HG02852 (cell line): ENCODE data around the gene ACTMAP.
A peak's percentile ranks its signal among the peaks of the same experiment; 100 is the strongest.
"Not testable (repeated sequence)": the region's sequence is repeated elsewhere in the genome, so short reads cannot be mapped to it uniquely, and the experiment has no call there.

Source experiments
- ATAC-seq: cut with Tn5 transposase; IDR thresholded peaks from one replicate; pipeline ENCODE4 v1.9.1; 2021; ENCODE audit warnings: mild to moderate bottlenecking, moderate library complexity; ENCODE audit not compliant: unreplicated experiment

ACTMAP gene

DNA sequence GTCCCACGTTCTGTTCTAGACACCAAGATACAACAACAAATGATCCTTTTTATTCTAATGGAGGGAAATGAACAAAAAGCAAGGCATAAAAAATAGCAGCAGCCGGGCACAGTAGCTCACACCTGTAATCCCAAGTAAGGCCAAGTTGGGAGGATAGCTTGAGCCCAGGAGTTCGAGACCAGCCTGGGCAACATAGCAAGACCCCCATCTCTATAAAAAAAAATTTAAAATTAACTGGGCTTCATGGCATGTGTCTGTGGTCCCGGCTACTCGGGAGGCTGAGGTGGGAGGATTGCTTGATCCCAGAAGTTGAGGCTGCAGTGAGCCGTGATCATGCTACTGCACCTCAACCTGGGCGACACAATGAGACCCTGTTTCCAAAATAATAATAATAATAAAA, 26.1 kb upstream of the ACTMAP start:
- ATAC-seq: no peak

DNA sequence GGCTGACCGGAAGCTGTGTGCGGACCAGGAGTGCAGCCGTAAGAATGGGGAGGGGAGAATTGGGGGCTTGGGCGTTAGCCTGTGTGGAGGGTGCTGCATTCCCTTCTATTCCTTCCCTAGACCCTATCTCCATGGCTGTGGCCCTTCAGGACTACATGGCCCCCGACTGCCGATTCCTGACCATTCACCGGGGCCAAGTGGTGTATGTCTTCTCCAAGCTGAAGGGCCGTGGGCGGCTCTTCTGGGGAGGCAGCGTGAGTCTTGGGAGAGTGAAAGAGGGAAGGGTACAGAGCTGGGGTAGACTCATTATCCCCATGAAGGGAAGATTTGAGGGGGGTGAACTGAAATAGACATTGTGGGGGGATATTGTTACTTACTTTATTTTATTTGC, 25.4 kb upstream of the ACTMAP start:
- ATAC-seq: no peak

DNA sequence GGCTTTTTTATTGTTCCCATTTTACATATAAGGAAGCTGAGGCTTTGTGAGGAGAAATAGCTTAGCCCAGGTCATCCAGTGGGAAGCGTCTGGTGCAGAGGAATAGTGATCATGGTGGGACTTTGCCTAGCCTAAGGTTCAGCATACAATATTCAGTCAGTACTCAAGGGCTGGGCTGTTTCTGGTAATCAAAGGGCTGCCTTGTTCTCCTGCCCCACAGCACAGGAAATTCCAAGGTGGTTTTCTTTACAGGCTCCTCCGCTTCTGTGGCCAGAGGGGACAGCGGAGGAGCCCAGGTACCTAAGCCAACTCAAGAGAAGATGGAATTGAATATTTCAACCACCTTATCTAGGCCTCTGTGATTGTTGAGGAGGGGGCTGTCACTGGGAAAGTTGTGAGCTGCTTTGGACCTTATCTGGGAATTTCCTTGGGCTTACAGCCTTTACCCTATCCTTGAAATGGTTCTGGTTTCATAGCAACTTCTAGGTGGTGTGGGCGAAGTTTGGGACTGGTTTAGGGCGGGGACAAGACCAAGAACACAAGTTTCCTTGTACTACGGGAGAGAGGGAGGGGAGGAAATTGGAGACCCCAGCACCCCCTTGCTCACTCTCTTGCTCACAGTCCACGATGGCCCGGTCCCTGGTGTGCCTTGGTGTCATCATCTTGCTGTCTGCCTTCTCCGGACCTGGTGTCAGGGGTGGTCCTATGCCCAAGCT, 24.8 kb upstream of the ACTMAP start, which contains the start of gene MIA:
Gene MIA, plus strand, starts transcription at position 606 of the 716 bp plus-strand sequence. Its CDS starts 22 bp downstream, at position 628.
- no peak for ATAC-seq

DNA sequence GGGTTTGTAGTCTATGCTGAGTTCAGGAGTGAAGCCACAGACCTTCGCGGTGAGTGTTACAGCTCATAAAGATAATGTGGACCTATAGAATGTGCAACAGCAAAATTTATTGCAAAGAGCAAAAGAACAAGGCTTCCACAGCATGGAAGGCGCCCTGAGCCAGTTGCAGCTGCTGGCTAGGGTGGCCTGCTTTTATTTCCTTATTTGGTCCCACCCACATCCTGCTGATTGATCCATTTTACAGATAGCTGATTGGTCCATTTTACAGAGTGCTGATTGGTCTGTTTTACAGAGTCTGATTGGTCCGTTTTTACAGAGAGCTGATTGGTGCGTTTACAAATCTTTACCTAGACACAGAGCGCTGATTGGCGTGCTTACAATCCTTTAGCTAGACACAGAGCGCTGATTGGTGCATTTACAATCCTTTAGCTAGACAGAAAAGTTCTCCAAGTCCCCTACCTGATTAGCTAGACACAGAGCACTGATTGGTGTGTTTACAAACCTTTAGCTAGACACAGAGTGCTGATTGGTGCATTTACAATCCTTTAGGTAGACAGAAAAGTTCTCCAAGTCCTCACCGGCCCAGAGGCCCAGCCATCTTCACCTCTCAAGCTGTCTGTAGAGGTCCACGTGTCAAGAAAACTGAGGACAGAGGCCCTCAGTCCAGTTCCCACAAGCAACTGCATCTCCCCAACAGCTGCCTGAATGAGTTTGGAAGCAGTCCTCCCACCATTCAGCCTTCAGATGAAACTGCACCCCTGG, 21.0 kb upstream of the ACTMAP start:
- ATAC-seq: not testable (repeated sequence)

DNA sequence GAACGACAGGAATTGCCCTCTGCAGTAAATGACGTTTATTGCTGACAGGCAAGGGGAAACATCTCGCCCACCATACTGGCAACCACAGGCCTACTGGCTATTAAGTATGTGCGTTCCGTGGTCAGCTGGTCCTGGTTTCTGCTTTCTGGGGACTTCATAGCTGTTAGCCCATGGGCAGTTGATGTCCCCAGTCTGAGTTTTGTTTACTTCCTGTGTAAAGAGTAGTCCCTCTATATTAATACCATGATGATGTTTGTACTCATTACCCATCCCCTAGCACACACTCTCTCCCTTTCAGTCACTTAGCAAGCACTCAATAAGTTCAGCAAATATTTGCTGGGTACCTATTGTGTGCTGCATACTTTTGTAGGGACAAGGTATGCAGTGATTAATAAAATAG, 18.6 kb upstream of the ACTMAP start:
- ATAC-seq: no peak

DNA sequence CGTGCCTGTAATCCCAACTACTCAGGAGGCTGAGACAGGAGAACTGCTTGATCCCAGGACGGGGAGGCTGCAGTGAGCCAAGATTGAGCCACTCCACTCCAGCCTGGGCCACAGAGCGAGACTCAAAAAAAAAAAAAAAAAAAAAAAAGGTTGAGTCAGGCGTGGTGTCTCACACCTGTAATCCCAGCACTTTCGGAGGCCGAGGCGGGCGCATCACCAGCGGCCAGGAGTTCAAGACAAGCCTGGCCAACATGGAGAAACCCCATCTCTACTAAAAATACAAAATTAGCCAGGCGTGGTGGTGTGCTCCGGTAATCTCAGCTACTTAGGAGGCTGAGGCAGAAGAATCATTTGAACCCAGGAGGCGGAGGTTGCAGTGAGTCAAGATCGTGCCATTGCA, 16.1 kb upstream of the ACTMAP start:
- ATAC-seq: not testable (repeated sequence)

DNA sequence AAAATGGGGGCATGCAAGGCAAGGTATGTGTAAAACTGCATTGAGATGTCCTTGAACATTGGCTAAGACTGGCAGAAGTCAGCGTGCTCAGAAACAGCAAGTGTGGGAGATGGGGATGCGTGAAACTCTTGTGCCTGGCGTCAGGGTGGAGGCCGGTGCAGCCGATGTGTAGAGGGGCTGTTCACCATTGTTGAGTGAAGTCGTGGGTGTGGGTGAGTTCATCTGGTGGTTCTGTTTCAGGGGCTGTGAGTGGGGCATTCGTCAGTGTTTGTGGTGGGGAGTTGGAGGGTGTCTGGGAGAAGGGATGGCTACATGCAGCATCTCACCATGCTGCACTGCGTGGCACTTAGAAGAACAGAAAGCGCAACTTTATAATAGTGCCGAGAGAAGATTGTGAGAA, 13.7 kb upstream of the ACTMAP start:
- ATAC-seq: no peak

DNA sequence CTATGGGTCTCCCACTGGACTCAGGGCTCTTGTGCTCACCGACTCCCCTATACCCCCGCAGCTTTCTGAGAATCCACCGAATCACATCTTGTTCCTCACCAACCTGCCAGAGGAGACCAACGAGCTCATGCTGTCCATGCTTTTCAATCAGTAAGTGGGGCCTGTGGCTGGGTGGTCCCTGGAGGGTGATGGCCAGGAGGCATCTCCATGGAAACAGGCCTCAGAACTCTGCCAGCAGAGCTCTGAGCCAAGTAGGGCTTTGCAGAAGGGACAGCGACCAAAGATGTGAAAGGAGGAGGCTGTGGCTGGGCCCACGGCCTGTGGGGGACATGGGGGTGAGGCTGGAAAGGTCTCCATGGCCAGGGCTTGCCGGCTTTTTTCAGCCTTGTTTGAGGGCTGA, 13.2 kb upstream of the ACTMAP start:
- ATAC-seq: no peak

DNA sequence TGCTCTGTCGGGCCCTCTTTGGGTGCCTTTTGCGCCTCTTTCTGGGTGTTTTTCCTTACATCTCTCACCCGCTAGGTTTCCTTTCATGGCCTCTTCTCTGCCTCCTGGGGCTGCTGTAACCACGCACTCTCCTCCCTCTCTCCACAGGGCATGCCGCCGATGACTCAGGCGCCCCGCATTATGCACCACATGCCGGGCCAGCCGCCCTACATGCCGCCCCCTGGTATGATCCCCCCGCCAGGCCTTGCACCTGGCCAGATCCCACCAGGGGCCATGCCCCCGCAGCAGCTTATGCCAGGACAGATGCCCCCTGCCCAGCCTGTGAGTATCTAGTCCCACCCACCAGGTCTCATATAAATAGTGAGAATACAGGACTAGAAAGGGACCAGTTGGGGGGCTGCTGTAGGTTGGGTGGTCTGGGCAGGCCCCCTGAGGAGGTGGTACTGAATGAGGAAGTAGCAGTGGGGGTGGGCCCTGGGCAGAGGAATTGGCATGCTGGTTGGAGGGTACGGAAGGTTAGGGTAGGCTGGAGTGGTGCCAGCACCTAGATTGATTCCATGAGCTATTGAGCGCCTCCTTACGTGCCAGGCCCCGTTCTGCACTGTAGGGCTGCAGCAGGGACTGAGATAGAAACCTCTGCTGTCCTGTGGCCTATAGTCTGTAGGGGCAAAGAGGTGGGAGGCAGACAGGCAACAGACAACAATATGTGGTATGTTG, 12.6 kb upstream of the ACTMAP start:
- ATAC-seq: no peak

DNA sequence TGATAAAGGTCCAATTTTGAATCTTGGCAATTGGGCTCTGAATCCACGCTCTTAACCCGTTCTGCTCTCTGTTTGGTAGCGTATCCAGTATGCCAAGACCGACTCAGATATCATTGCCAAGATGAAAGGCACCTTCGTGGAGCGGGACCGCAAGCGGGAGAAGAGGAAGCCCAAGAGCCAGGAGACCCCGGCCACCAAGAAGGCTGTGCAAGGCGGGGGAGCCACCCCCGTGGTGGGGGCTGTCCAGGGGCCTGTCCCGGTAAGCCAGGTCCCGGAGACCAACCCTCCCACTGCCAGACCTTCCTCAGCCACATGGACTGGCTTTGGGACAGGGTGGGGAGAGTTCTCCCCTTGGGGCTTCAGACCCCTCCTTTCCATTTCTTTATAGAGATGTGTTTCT, 9.1 kb upstream of the ACTMAP start:
- ATAC-seq: no peak

DNA sequence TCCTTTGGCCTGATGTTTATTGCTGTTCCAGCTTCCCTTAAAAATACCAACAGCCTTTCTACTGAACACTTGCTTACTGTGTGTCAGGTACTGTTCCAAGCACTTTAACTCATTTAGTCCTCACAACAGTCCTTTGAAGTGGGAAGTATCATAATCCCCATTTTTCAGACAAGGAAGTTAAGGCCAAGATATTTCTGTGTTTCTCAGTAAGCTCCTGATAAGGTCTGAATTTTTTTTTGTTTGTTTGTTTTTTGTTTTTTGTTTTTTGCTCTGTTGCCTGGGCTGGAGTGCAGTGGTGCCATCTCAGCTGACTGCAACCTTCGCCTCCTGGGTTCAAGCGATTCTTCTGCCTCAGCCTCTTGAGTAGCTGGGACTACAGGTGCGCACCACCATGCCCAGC, 8.2 kb upstream of the ACTMAP start:
- ATAC-seq: no peak

DNA sequence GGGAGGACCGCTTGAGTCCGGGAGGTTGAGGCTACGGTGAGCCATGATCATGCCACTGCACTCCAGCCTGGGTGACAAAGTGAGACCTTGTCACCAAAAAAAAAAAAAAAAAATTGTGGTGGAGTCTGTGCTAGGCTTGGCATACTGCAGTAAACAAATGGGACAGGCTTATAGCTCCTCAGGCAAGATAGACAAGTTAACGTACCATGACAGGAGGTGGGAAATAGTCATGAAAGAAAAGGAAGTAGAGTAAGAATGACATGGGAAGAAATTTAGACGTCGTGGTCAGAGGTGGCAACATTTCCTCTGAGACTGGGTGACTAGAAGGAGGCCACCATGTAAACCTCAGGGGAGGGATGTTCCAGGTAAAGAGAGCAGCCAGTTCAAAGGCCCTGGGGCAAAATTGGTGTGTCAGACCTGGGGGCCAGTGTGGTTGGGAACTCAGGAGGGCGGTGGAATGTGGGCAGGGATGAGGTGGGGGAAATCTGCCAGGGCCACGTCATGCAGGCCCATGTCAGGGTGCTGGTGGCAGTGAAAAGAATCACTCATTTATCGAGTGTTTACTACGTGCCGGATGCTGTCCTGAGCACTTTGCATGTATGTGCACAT, 6.3 kb upstream of the ACTMAP start:
- no peak for ATAC-seq

DNA sequence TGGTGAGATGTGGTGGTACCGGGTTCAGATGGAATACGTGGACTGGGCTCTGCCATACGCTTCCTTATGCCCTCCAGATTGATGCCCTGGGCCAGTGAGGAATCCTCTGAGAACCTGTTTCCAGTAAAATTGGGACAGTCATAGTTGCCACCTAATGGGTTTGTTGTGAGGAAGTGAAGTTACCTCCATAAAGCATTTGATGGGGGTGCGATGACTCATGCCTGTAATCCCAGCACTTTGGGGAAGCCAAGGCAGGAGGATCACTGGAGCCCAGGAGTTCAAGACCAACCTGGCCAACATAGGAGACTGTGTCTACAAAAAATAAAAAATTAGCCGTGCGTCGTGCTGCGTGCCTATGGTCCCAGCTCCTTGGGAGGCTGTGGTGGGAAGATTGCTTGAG, 5.5 kb upstream of the ACTMAP start:
- ATAC-seq: no peak

DNA sequence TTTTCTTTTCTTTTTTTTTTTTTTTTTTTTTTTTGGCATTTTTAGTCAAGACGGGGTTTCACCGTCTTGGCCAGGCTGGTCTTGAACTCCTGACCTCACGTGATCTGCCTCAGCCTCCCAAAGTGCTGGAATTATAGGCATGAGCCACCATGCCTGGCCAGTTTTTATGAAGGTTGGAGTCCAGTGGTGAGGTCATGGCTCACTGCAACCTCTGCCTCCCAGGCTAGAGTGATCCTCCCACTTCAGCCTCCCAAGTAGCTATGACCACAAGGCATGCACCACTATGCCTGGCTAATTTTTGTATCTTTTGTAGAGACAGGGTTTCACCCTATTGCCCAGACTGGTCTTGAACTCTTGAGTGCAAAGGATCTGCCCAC, 5.0 kb upstream of the ACTMAP start:
- no peak for ATAC-seq

DNA sequence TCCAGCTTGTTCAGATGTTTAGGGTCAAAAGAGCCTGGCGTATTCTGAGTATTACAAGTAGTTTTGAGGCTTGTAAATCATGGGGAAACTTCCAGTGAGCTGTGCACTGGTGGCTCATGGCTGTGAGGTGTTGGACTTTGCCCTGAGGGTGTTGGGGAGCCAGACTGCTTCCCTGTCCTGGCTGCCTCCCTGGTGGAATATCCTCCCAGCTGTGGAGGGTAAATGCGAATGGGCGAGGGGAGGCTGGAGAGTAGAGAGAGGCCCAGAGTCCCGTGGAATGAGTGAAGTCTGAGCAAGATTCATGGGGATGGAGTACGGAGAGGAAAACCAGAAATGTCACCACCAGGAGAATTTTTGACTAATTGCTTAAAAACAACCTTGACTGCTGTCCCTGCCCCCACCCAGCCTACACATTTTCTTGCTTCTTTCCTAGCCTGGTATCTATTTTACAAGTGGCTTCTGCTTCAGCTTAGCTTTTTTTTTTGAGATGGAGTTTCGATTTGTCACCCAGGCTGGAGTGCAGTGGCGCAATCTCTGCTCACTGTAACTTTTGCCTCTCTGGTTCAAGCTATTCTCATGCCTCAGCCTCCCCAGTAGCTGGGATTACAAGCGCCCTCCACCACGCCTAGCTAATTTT, 4.5 kb upstream of the ACTMAP start:
- no peak for ATAC-seq

DNA sequence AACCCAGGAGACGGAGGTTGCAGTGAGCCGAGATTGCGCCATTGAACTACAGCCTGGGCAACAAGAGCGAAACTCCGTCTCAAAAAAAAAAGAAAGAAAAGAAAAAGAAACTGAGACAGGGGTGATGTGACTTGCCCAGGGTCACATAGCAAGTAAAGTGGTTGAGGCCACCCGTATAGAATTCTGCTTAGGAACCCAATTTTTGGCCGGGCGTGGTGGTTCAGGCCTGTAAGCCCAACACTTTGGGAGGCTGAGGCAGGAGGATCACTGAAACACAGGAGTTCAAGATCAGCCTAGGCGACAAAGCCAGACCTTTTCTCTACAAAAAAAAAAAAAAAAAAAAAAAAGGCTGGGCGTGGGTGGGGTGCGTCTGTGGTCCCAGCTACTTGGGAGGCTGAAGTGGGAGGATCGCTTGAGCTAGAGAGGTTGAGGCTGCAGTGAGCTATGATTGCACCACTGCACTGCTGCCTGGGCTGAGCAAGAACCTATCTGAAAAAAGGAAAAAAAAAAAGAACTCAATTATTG, 2.0 kb upstream of the ACTMAP start:
- ATAC-seq: no peak

DNA sequence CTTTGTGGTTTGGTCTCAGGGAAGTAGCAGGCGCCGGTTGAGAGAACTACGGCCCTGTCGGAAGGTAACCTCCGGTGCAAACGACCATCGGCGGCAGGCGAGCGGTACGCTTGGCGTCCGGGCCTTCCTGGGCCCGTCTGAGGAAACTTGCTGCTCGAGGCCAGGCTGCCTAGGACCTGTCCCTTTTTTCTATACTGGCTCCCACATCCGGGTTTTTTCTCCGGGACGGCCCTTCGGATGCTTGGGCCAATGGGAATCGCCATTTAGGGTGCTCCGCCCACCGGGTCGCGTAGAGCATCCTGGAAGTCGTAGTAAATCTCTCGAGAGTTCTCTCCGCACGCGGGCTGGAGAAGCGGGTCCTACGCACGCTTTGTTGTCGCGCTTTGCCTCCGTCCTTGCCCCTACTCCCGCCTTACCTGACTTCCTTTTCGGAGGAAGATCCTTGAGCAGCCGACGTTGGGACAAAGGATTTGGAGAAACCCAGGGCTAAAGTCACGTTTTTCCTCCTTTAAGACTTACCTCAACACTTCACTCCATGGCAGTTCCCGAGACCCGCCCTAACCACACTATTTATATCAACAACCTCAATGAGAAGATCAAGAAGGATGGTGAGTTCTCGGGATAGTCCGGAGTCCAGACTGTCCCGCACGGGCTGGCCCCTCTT, 729 bp upstream of the ACTMAP start, which contains the start of gene SNRPA:
Gene SNRPA, plus strand, starts transcription at position 330 of the 664 bp plus-strand sequence. Its CDS starts 206 bp downstream, at position 536.
- peak; percentile 49 for ATAC-seq

DNA sequence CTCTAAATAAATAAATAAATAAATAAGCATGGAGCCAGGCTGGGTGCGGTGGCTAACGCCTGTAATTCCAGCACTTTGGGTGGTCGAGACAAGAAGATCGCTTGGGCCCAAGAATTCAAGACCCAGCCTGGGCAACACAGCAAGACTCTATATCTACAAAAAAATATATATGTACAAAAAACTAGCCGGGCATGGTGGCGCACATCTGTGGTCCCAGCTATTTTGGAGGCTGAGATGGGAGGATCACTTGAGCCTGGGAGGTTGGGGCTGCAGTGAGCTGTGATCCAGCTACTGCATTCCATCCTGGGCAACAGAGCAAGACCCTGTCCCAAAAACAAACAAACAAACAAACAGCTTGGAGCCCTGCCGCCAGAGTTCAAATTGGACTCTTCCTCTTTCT, 2.7 kb downstream of the ACTMAP start:
- no peak for ATAC-seq

DNA sequence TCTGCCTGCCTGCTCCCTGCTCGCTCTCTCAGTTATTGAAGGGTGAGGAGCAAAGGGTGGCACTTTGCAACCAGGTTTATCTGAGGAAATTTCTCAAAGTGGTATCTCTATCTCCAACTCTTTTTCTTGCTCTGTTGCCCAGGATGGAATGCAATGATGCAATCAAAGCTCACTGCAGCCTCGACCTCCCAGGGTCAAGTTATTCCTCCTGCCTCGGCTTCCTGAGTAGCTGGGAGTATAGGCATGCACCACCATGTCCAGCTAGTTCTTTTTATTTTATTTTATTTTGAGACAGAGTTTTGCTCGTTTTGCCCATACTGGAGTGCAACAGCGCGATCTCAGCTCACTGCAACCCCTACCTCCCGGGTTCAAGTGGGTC, 4.9 kb downstream of the ACTMAP start:
- no peak for ATAC-seq
